ENCODE measurements around the gene VN1R5.
"Not testable (repeated sequence)": the region's sequence is repeated elsewhere in the genome, so short reads cannot be mapped to it uniquely, and the experiment has no call there.

Gene VN1R5

DNA sequence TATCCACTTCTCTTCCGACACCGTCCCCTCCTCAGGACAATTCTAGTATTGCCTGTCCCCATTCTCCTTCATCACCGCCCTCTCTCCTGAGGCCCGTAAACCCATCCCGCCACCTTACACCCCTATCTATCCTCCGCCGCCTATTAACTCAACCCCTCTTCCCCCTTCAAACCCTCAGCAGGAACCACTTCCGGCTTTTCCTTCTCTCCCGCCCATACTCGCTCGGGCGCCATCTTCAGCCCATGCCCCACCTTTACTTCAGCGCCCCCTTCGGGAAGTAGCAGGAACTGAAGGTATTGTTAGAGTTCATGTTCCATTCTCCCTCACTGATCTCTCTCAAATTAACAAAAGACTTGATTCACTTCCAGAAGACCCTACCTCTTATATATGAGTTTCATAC lies 31.6 kb downstream of the VN1R5 start:
- no peak for DNase-seq (ENCODE audit: low read depth)
- TF ChIP-seq CTCF (IDR thresholded peaks at IDR 0.05; ENCODE audit: control insufficient read depth, extremely low read depth, insufficient read depth), result 0 out of 2 replicates have a peak, but pooled peaks have one; percentile 15
- H3K4me3 ChIP-seq (ENCODE audit: low read depth, low read length), result no peak overlapping the region

- DNase-seq (ENCODE audit: low read depth), result no peak
- H3K4me3 ChIP-seq (ENCODE audit: low read depth, low read length), result no peak overlapping the region
- TF ChIP-seq CTCF (IDR thresholded peaks at IDR 0.05; ENCODE audit: control insufficient read depth, extremely low read depth, insufficient read depth), result no peak
Observed at GRCh38 chr1:247288341-247288740, 32.5 kb downstream of the VN1R5 start.

- not testable (repeated sequence) for DNase-seq (ENCODE audit: low read depth); H3K4me3 ChIP-seq (ENCODE audit: low read depth, low read length)
Observed at GRCh38 chr1:247289274-247289892, 33.5 kb downstream of the VN1R5 start.

- DNase-seq (ENCODE audit: low read depth), result no peak
- TF ChIP-seq CTCF (IDR thresholded peaks at IDR 0.05; ENCODE audit: control insufficient read depth, extremely low read depth, insufficient read depth), result no peak
- H3K4me3 ChIP-seq (ENCODE audit: low read depth, low read length), result no peak overlapping the region
Observed at GRCh38 chr1:247290576-247290975, 34.7 kb downstream of the VN1R5 start.

DNA sequence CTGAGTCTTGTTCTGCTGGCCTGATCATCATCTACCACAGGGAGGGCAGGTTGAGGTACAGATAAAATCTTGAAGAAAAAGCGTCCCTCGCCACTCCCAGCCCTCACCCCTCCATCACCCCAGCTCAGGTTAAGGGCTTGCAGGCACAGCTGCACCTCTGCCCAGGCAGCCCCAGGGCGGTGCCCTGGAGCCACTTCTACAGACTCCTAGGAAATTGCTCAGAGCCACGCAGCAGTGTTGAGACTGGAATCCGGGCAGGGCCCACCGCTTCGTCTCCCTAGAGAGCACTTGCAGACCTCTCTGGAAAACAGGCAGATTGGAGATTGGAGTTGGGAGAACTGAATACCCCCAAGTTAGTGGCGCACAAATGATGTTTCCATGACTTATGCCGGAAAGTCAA lies 35.3 kb downstream of the VN1R5 start:
- DNase-seq (ENCODE audit: low read depth), result no peak
- TF ChIP-seq CTCF (IDR thresholded peaks at IDR 0.05; ENCODE audit: control insufficient read depth, extremely low read depth, insufficient read depth), result no peak
- no peak overlapping the region for H3K4me3 ChIP-seq (ENCODE audit: low read depth, low read length)

- H3K4me3 ChIP-seq (ENCODE audit: low read depth, low read length), result no peak overlapping the region
- no peak for TF ChIP-seq CTCF (IDR thresholded peaks at IDR 0.05; ENCODE audit: control insufficient read depth, extremely low read depth, insufficient read depth)
- DNase-seq (ENCODE audit: low read depth), result no peak
Observed at GRCh38 chr1:247291833-247292561, 36.1 kb downstream of the VN1R5 start.

DNA sequence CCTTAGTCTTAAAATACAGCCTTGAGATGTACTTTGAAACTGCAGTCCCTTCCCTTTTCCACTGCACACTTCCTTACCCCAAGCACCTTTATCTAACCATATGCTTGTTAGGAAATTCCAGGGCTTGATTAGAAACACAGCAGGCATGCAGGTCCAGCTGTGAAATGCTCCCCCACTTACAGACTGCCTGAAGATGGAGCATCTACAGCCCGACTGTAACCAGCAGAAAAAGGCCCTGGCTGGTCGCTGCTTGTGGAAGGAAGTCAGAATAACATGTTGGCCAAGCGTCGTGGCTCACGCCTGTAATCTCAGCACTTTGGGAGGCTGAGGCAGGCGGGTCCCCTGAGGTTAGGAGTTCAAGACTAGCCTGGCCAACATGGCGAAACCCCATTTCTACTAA lies 37.2 kb downstream of the VN1R5 start:
- DNase-seq (ENCODE audit: low read depth), result no peak
- TF ChIP-seq CTCF (IDR thresholded peaks at IDR 0.05; ENCODE audit: control insufficient read depth, extremely low read depth, insufficient read depth), result no peak
- no peak overlapping the region for H3K4me3 ChIP-seq (ENCODE audit: low read depth, low read length)
